ENCODE results near the gene HEATR3.

GRCh38 chr16:50067290-50067853, 1.6 kb downstream of the HEATR3 start:
- TF ChIP-seq ZNF460 (CRISPR knock-in tag; IDR thresholded peaks at IDR 0.05; ENCODE audit: borderline replicate concordance) (no peak), TCF7L2 (IDR thresholded peaks at IDR 0.05; ENCODE audit: low read depth, low read length) (no peak), HCFC1 (IDR thresholded peaks at IDR 0.05; ENCODE audit: low read depth, low read length) (no peak), NCOA1 (CRISPR knock-in tag; IDR thresholded peaks at IDR 0.05) (no peak), EZH2 (conservative IDR thresholded peaks at IDR 0.05; ENCODE audit: low read depth, low read length) (no peak), SETDB1 (CRISPR knock-in tag; IDR thresholded peaks at IDR 0.05; ENCODE audit: borderline replicate concordance) (no peak), RXRB (CRISPR knock-in tag; IDR thresholded peaks at IDR 0.05; ENCODE audit: borderline replicate concordance) (no peak)

All from HepG2 (cell line).